ENCODE results near the gene SLC47A2.

SLC47A2 gene

GRCh38 chr17:19747829-19748806, 31.7 kb upstream of the SLC47A2 start, which contains the start of gene ALDH3A1:
TSS of gene ALDH3A1 (minus strand) at chr17:19748298. CDS start at chr17:19745129, 3,169 bp downstream.
- no peak for FAIRE-seq

- FAIRE-seq = no peak
Observed at GRCh38 chr17:19747159-19747719, 30.9 kb upstream of the SLC47A2 start.

GRCh38 chr17:19746517-19746916, 30.1 kb upstream of the SLC47A2 start:
- no peak for FAIRE-seq

GRCh38 chr17:19744922-19745757, 28.8 kb upstream of the SLC47A2 start:
- FAIRE-seq = no peak

GRCh38 chr17:19744492-19744891, 28.1 kb upstream of the SLC47A2 start:
- no peak for FAIRE-seq

GRCh38 chr17:19743101-19744100, 27.0 kb upstream of the SLC47A2 start:
- FAIRE-seq = no peak

- FAIRE-seq = no peak
Observed at GRCh38 chr17:19742495-19742894, 26.1 kb upstream of the SLC47A2 start.

GRCh38 chr17:19741832-19742457, 25.6 kb upstream of the SLC47A2 start:
- FAIRE-seq = no peak

GRCh38 chr17:19740933-19741332, 24.5 kb upstream of the SLC47A2 start:
- no peak for FAIRE-seq

GRCh38 chr17:19739241-19740201, 23.1 kb upstream of the SLC47A2 start:
- FAIRE-seq = no peak

GRCh38 chr17:19738757-19739156, 22.4 kb upstream of the SLC47A2 start:
- no peak for FAIRE-seq

- no peak for FAIRE-seq
Observed at GRCh38 chr17:19738073-19738449, 21.7 kb upstream of the SLC47A2 start.

- FAIRE-seq = no peak
Observed at GRCh38 chr17:19737305-19738072, 21.1 kb upstream of the SLC47A2 start.

- FAIRE-seq = no peak
Observed at GRCh38 chr17:19736071-19736470, 19.7 kb upstream of the SLC47A2 start.

- FAIRE-seq = no peak
Observed at GRCh38 chr17:19733953-19734526, 17.7 kb upstream of the SLC47A2 start.

- no peak for FAIRE-seq
Observed at GRCh38 chr17:19731626-19732025, 15.2 kb upstream of the SLC47A2 start.

GRCh38 chr17:19730843-19731242, 14.5 kb upstream of the SLC47A2 start:
- FAIRE-seq = no peak

- FAIRE-seq = no peak
Observed at GRCh38 chr17:19729900-19730299, 13.5 kb upstream of the SLC47A2 start.

- FAIRE-seq = no peak
Observed at GRCh38 chr17:19728084-19728495, 11.7 kb upstream of the SLC47A2 start.

Measured in colon (tissue), 2 donors.